Measurements from ENCODE around the gene DUSP28. TPM values are rescaled to one million over a fixed set of nuclear protein-coding genes. Genes with fewer than 3 reads are reported as not detected.

Gene DUSP28
- total and polyA plus RNA-seq, 2 of the 13 experiments (the other 11 are each of a cell fraction or from before 2014, with no cell fraction given), result 5.2 to 8.6 TPM

GRCh38 chr2:240586198-240586918, 26.2 kb downstream of the DUSP28 start, which contains the start of gene CAPN10 (continued):
- TF ChIP-seq AFF4 (CRISPR knock-in tag; IDR thresholded peaks at IDR 0.05) (no peak), NRL (CRISPR knock-in tag; IDR thresholded peaks at IDR 0.05; ENCODE audit: borderline replicate concordance) (peak; percentile 16; the same call in 1 of the 2 replicates), ZNF558 (CRISPR knock-in tag; IDR thresholded peaks at IDR 0.05; ENCODE audit: borderline replicate concordance) (peak; percentile 64; the same call in 1 of the 2 replicates), ZNF441 (CRISPR knock-in tag; IDR thresholded peaks at IDR 0.05; ENCODE audit: borderline replicate concordance) (peak; percentile 26; the same call in 1 of the 2 replicates), ZNF263 (CRISPR knock-in tag; IDR thresholded peaks at IDR 0.05) (peak; percentile 64; the same call in 1 of the 2 replicates), BCL6 (CRISPR knock-in tag; IDR thresholded peaks at IDR 0.05) (peak; percentile 59; the same call in 1 of the 2 replicates), MXD4 (CRISPR knock-in tag; IDR thresholded peaks at IDR 0.05) (peak; percentile 65), ZNF562 (CRISPR knock-in tag; IDR thresholded peaks at IDR 0.05; ENCODE audit: borderline replicate concordance) (0 out of 2 replicates have a peak, but pooled peaks have one; percentile 16), DNMT1 (CRISPR knock-in tag; IDR thresholded peaks at IDR 0.05) (0 out of 2 replicates have a peak, but pooled peaks have one; percentile 38), U2AF2 (IDR thresholded peaks at IDR 0.05; ENCODE audit: low read depth, low read length) (peak; percentile 78; the same call in 1 of the 2 replicates), ZFYVE20 (CRISPR knock-in tag; IDR thresholded peaks at IDR 0.05; ENCODE audit: borderline replicate concordance, low read depth) (0 out of 2 replicates have a peak, but pooled peaks have one; percentile 16), REL (CRISPR knock-in tag; conservative IDR thresholded peaks at IDR 0.05) (peak; percentile 91), ZNF260 (CRISPR knock-in tag; IDR thresholded peaks at IDR 0.05; ENCODE audit: borderline replicate concordance, low read depth) (0 out of 2 replicates have a peak, but pooled peaks have one; percentile 91), ZNF747 (CRISPR knock-in tag; IDR thresholded peaks at IDR 0.05; ENCODE audit: borderline replicate concordance) (peak; percentile 19; the same call in 1 of the 2 replicates), RAD51 (IDR thresholded peaks at IDR 0.05; ENCODE audit: borderline replicate concordance) (peak; percentile 98), SNAPC5 (CRISPR knock-in tag; IDR thresholded peaks at IDR 0.05; ENCODE audit: borderline replicate concordance) (0 out of 2 replicates have a peak, but pooled peaks have one; percentile 61), HOXA9 (CRISPR knock-in tag; IDR thresholded peaks at IDR 0.05; ENCODE audit: borderline replicate concordance) (peak; percentile 88; the same call in 1 of the 2 replicates)
- TF ChIP-seq, protein P1, sequence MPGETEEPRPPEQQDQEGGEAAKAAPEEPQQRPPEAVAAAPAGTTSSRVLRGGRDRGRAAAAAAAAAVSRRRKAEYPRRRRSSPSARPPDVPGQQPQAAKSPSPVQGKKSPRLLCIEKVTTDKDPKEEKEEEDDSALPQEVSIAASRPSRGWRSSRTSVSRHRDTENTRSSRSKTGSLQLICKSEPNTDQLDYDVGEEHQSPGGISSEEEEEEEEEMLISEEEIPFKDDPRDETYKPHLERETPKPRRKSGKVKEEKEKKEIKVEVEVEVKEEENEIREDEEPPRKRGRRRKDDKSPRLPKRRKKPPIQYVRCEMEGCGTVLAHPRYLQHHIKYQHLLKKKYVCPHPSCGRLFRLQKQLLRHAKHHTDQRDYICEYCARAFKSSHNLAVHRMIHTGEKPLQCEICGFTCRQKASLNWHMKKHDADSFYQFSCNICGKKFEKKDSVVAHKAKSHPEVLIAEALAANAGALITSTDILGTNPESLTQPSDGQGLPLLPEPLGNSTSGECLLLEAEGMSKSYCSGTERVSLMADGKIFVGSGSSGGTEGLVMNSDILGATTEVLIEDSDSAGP (CRISPR knock-in tag; IDR thresholded peaks at IDR 0.05; ENCODE audit: borderline replicate concordance), result peak; percentile 75
- TF ChIP-seq, protein P2, sequence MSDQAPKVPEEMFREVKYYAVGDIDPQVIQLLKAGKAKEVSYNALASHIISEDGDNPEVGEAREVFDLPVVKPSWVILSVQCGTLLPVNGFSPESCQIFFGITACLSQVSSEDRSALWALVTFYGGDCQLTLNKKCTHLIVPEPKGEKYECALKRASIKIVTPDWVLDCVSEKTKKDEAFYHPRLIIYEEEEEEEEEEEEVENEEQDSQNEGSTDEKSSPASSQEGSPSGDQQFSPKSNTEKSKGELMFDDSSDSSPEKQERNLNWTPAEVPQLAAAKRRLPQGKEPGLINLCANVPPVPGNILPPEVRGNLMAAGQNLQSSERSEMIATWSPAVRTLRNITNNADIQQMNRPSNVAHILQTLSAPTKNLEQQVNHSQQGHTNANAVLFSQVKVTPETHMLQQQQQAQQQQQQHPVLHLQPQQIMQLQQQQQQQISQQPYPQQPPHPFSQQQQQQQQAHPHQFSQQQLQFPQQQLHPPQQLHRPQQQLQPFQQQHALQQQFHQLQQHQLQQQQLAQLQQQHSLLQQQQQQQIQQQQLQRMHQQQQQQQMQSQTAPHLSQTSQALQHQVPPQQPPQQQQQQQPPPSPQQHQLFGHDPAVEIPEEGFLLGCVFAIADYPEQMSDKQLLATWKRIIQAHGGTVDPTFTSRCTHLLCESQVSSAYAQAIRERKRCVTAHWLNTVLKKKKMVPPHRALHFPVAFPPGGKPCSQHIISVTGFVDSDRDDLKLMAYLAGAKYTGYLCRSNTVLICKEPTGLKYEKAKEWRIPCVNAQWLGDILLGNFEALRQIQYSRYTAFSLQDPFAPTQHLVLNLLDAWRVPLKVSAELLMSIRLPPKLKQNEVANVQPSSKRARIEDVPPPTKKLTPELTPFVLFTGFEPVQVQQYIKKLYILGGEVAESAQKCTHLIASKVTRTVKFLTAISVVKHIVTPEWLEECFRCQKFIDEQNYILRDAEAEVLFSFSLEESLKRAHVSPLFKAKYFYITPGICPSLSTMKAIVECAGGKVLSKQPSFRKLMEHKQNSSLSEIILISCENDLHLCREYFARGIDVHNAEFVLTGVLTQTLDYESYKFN (CRISPR knock-in tag; conservative IDR thresholded peaks at IDR 0.05), result peak; percentile 50
